WERI-Rb-1 (cell line): ENCODE data around the gene SMARCAL1.

Source experiments
- DNase-seq: peaks from one replicate; pipeline ENCODE4 v3.0.0-alpha.2; 2020
- H3K27ac ChIP-seq: fragments of 250-450 bp; sonication (Bioruptor Pico); 2 replicates; pipeline ENCODE4 v1.5.1; 2020; ENCODE audit warnings: mild to moderate bottlenecking, moderate library complexity
- H3K27me3 ChIP-seq: fragments of 250-450 bp; sonication (Bioruptor Pico); 2 replicates; pipeline ENCODE4 v1.5.1; 2021; ENCODE audit warnings: mild to moderate bottlenecking, low read depth, moderate library complexity; ENCODE audit not compliant: insufficient read depth, severe bottlenecking
- H3K36me3 ChIP-seq: fragments of 250-450 bp; sonication (Bioruptor Pico); 2 replicates; pipeline ENCODE4 v1.5.1; 2020; ENCODE audit warnings: mild to moderate bottlenecking, moderate library complexity
- H3K4me3 ChIP-seq: 2 replicates; pipeline ENCODE4 v1.5.1; 2011; ENCODE audit warnings: low read depth, mild to moderate bottlenecking, control low read depth, low read length
- H3K9me3 ChIP-seq: fragments of 250-450 bp; sonication (Bioruptor Pico); 2 replicates; pipeline ENCODE4 v1.5.1; 2021; ENCODE audit warnings: mild to moderate bottlenecking, moderate library complexity; ENCODE audit not compliant: severe bottlenecking
- TF ChIP-seq, protein P1 (sequence below): IDR thresholded peaks from 2 replicates; pipeline ENCODE4 v1.5.1; 2011; ENCODE audit warnings: low read depth, mild to moderate bottlenecking, control low read depth, inconsistent platforms, low read length

SMARCAL1 gene

DNA sequence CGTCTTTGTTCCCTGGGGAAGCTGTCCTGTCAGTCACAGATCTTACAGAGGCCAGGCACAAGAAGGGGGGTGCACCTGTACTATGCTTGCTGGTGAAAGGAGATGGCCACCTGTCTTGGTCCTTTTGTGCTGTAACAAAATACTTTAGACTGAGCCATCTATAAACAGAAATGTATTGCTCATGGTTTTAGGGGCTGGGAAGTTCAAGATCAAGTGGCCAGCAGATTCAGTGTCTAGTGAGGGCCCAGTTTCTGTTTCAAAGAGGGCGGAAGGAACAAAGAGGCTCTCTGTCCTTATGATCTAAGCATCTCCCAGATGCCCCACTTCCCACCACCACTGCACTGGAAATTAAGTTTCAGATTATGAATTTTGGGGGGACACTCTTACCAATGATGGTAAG, 50.9 kb downstream of the SMARCAL1 start:
- peaks cover under 1% of the 10 kb centered on the region; the same call in 1 of the 2 replicates for H3K36me3 ChIP-seq
- no peaks in the 10 kb centered on the region for H3K27me3 ChIP-seq

DNA sequence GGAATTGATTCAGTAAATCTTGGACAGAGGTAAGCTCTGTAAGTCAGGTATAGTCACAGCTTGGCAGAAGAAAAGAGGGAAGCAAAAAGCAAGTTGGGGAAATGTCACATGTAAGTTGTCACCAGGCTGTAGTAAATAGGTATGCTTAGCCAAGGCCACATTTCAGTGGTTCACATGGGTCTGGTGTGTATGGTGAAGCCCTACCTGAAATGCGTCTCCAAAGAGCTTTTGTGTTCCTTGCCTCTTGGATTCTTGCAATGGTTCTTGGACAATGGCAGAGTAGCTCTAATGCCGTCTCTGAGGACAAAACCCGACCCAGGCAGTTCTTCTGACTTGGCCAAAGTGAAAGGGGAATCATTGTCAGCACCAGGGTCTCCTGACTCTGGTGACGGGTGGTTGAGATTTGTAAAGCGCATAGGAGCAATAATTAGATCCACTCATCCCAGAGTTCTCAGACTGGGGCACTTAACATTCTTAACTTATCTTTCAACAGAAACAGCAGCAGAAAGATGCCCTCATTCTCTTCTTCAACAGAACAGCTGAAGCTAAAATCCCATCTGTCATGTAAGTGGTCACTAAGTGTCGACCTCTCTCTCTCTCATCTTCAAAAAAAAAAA, 51.9 kb downstream of the SMARCAL1 start:
- DNase-seq: no peak
- H3K9me3 ChIP-seq: no peaks in the 10 kb centered on the region
- H3K36me3 ChIP-seq: peaks cover 3% of the 10 kb centered on the region; the same call in 1 of the 2 replicates
- TF ChIP-seq, protein P1, sequence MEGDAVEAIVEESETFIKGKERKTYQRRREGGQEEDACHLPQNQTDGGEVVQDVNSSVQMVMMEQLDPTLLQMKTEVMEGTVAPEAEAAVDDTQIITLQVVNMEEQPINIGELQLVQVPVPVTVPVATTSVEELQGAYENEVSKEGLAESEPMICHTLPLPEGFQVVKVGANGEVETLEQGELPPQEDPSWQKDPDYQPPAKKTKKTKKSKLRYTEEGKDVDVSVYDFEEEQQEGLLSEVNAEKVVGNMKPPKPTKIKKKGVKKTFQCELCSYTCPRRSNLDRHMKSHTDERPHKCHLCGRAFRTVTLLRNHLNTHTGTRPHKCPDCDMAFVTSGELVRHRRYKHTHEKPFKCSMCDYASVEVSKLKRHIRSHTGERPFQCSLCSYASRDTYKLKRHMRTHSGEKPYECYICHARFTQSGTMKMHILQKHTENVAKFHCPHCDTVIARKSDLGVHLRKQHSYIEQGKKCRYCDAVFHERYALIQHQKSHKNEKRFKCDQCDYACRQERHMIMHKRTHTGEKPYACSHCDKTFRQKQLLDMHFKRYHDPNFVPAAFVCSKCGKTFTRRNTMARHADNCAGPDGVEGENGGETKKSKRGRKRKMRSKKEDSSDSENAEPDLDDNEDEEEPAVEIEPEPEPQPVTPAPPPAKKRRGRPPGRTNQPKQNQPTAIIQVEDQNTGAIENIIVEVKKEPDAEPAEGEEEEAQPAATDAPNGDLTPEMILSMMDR: no peak
- no peaks in the 10 kb centered on the region for H3K27me3 ChIP-seq
- no peak overlapping the region for H3K4me3 ChIP-seq
- no peak overlapping the region for H3K27ac ChIP-seq

More for the DNA sequence above, 50.9 kb downstream of the SMARCAL1 start:
- Histone ChIP-seq H3K27ac (no peak overlapping the region), H3K4me3 (no peak overlapping the region), H3K9me3 (no peaks in the 10 kb centered on the region)
- DNase-seq: no peak
- TF ChIP-seq, protein P1: no peak

DNA sequence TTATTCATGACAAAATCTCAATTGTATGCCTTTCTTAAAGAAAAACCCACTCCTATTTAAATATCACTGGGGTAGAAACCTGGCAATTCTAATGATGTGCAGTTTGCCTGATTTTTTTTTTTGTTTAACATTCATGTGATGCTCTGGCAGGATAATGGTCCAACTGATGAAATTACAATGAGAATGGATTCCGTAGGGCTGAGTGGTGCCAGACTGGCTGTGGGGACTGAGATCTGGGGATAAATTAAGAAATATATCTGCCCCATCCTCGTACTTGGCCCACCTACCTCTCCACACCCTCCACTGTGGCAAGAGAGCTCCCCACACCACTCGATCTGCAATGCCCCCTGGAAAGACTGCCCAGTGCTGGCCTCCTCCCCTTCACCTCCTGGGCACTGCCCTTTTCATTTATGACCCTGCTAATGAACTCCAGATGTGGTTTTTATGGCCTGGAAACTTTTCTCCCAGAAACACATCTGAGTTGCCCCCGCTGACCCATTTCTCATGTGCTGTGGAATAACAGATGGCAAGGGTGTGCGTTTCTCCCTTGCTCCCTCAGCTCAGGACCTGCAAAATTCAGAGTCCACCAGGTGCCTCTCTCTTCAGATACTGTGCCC, 53.4 kb downstream of the SMARCAL1 start:
- no peaks in the 10 kb centered on the region for H3K27me3 ChIP-seq
- no peak overlapping the region for H3K27ac ChIP-seq
- no peaks in the 10 kb centered on the region for H3K9me3 ChIP-seq
- TF ChIP-seq, protein P1: no peak
- no peak for DNase-seq
- H3K36me3 ChIP-seq: peaks cover 3% of the 10 kb centered on the region; the same call in 1 of the 2 replicates
- H3K4me3 ChIP-seq: no peak overlapping the region

DNA sequence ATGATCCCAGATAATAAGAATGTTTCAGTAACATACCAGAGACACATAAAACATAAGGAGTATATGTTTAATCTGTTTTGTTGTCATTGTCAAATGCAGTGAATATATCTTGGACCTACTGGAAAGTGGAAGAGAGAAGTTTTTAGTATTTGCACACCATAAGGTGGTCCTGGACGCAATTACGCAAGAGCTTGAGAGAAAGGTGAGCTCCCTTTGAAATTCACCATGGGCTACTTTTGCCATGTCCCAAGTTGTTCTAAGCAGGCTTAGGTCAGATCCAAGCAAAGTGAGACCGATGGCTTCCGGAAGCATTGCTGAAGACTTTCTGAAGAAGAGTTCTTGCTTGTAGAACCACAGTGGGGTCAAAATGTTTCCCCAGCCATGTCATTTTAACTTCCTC, 55.6 kb downstream of the SMARCAL1 start:
- H3K27me3 ChIP-seq: no peaks in the 10 kb centered on the region
- no peak overlapping the region for H3K4me3 ChIP-seq
- DNase-seq: no peak
- peaks cover 3% of the 10 kb centered on the region; the same call in 1 of the 2 replicates for H3K36me3 ChIP-seq
- H3K9me3 ChIP-seq: no peaks in the 10 kb centered on the region
- TF ChIP-seq, protein P1: no peak
- H3K27ac ChIP-seq: no peak overlapping the region

DNA sequence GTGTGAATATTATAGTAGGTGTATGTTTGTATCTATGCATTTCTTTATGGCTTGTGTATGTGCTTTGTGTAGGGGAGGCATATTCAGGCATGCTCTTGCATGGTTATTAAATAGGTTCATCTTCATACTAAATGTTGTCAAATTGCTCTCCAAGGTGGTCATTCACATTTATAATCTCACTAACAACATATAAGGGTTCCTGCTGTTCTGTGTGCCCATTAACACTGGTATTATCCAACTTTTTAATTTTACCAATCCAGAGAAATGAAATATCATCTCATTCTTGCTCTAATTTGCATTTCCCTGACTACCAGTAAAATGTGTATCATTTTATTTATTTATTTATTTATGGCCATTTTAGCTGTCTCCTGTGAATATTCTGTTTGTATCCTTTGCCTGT, 57.4 kb downstream of the SMARCAL1 start:
- TF ChIP-seq, protein P1: no peak
- Histone ChIP-seq H3K36me3 (peaks cover 3% of the 10 kb centered on the region; the same call in 1 of the 2 replicates), H3K4me3 (no peak overlapping the region), H3K27me3 (no peaks in the 10 kb centered on the region), H3K9me3 (no peaks in the 10 kb centered on the region), H3K27ac (no peak overlapping the region)
- DNase-seq: no peak

DNA sequence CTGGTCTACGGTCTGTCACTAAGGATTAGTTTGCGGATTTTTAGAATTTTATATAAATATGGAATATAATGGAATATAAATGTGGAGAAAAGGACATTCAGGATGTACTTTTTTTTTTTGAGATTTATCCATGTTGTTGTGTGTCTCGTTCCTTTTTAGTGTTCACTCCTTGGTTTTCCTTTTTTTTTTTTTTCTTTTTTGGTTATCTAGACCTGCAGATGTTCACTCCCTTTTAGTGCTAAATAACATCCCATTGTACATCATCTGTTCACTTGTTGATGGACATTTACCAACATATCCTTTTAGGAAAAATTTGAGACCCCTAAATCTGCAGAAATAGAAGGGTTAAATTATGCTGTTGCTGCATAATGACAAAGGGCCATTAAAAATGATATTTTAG, 60.9 kb downstream of the SMARCAL1 start:
- Histone ChIP-seq H3K36me3 (peaks cover 6% of the 10 kb centered on the region), H3K27me3 (no peaks in the 10 kb centered on the region), H3K27ac (no peak overlapping the region), H3K4me3 (no peak overlapping the region), H3K9me3 (no peaks in the 10 kb centered on the region)
- no peak for DNase-seq
- TF ChIP-seq, protein P1: no peak
